Naive thymus-derived CD8-positive, alpha-beta T cell (primary cell): ENCODE results near the gene SORCS2. TPM values are rescaled to one million over a fixed set of nuclear protein-coding genes. Genes with fewer than 3 reads are reported as not detected.

Experiments used
- ATAC-seq, 2 donors: fragments of 150-1000 bp; cut with Tn5 transposase in 1 of 2; sonication (Bioruptor Pico), chemical (Tn5 transposase) in 1 of 2; 1 replicate in 1 of 2; 2 replicates in 1 of 2; pipeline ENCODE4 v1.10.0; 2021; ENCODE audit warnings: mild to moderate bottlenecking in 2 of 2, moderate library complexity in 2 of 2
- POLR2A ChIA-PET: fragments of 350-600 bp; sonication (Branson Sonifier 250); formaldehyde crosslinking; loops from one replicate; lab custom pipeline; 2021; ENCODE audit warnings: antibody characterized with exemption; lab: Charles Lee
- DNase-seq, 10 donors: peaks; one replicate each; pipeline versions ENCODE4 v3.0.0 to v3.0.0-alpha.2; 2020 to 2022
- H3K27ac Mint-ChIP-seq, 10 donors: one replicate each; pipeline ENCODE4 v1.8.0; 2020 to 2022; ENCODE audit warnings: mild to moderate bottlenecking in 10 of 10, mixed read lengths in 10 of 10, moderate library complexity in 4 of 10, inconsistent platforms in 1 of 10
- H3K27me3 Mint-ChIP-seq, 5 donors: one replicate each; pipeline ENCODE4 v1.8.0; 2021 to 2022; ENCODE audit warnings: mixed read lengths in 5 of 5
- H3K36me3 Mint-ChIP-seq, 3 donors: one replicate each; pipeline ENCODE4 v1.8.0; 2020 to 2022; ENCODE audit warnings: mixed read lengths in 3 of 3, mild to moderate bottlenecking in 2 of 3, inconsistent platforms in 1 of 3
- H3K4me1 Mint-ChIP-seq, 4 donors: one replicate each; pipeline ENCODE4 v1.8.0; 2021 to 2022; ENCODE audit warnings: mixed read lengths in 4 of 4
- H3K4me3 Mint-ChIP-seq, 10 donors: one replicate each; pipeline ENCODE4 v1.8.0; 2020 to 2022; ENCODE audit warnings: mild to moderate bottlenecking in 10 of 10, mixed read lengths in 10 of 10, moderate library complexity in 6 of 10, inconsistent platforms in 1 of 10
- H3K9me3 Mint-ChIP-seq, 9 donors: one replicate each; pipeline ENCODE4 v1.8.0; 2020 to 2022; ENCODE audit warnings: mixed read lengths in 9 of 9, mild to moderate bottlenecking in 3 of 9, inconsistent platforms in 1 of 9, moderate library complexity in 1 of 9
- polyA plus RNA-seq, 3 donors: library from polyadenylated mRNA; unstranded; fragments of 300-500 nt; fragmentation: Illumina TruSeq; gene quantifications; one replicate each; pipeline ENCODE4 v1.2.3, GENCODE V29; 2021
- total RNA-seq, 8 experiments: library from RNA in 2 of 8; stranded (reverse) in 2 of 8; gene quantifications; one replicate each; pipeline ENCODE4 v1.2.3 and lab custom pipeline; 2021 to 2026

SORCS2 gene
- total and polyA plus RNA-seq, 5 experiments from 2014 or later: not detected

GRCh38 chr4:7323872-7324650 is 131.7 kb downstream of the SORCS2 start:
- no peak for ATAC-seq
- DNase-seq: peak in 1 of 10 donors; percentile 48
- H3K4me1 Mint-ChIP-seq: peaks cover 0 to 2% (median under 1%) of the 10 kb centered on the region in 4 donors
- H3K27ac Mint-ChIP-seq: peak overlapping the region in 2 of 10 donors; percentile 44 to 85
- POLR2A ChIA-PET: no interaction called here
- peaks cover 3 to 25% (median 14%) of the 10 kb centered on the region in 9 donors for H3K9me3 Mint-ChIP-seq
- no peaks in the 10 kb centered on the region for H3K36me3 Mint-ChIP-seq
- peak overlapping the region in 1 of 10 donors; percentile 63 for H3K4me3 Mint-ChIP-seq
- peaks cover 0 to 9% (median 6%) of the 10 kb centered on the region in 5 donors for H3K27me3 Mint-ChIP-seq

- peaks cover 0 to 9% (median 6%) of the 10 kb centered on the region in 5 donors for H3K27me3 Mint-ChIP-seq
- DNase-seq (peak in 3 of 10 donors; percentile 11 to 54 (median 16)), ATAC-seq (peak in 1 of 2 donors; percentile 42)
- peak overlapping the region in 2 of 10 donors; percentile 22 to 63 for H3K4me3 Mint-ChIP-seq
- H3K9me3 Mint-ChIP-seq: peaks cover 0 to 18% (median 9%) of the 10 kb centered on the region in 9 donors
- POLR2A ChIA-PET: no interaction called here
- peaks cover 0 to 2% (median under 1%) of the 10 kb centered on the region in 4 donors for H3K4me1 Mint-ChIP-seq
- peak overlapping the region in 3 of 10 donors; percentile 44 to 85 (median 76) for H3K27ac Mint-ChIP-seq
- H3K36me3 Mint-ChIP-seq: no peaks in the 10 kb centered on the region
Measured at GRCh38 chr4:7324651-7325121, 132.3 kb downstream of the SORCS2 start.

GRCh38 chr4:7325541-7325940 is 133.2 kb downstream of the SORCS2 start:
- peaks cover 0 to 10% (median 5%) of the 10 kb centered on the region in 9 donors for H3K9me3 Mint-ChIP-seq
- H3K4me3 Mint-ChIP-seq: no peak overlapping the region
- peak in 1 of 10 donors; percentile 19 for DNase-seq
- POLR2A ChIA-PET: no interaction called here
- H3K27ac Mint-ChIP-seq: peak overlapping the region in 1 of 10 donors; percentile 40
- H3K36me3 Mint-ChIP-seq: no peaks in the 10 kb centered on the region
- ATAC-seq: no peak
- H3K4me1 Mint-ChIP-seq: peaks cover 0 to 2% (median under 1%) of the 10 kb centered on the region in 4 donors
- H3K27me3 Mint-ChIP-seq: peaks cover 0 to 9% (median 6%) of the 10 kb centered on the region in 5 donors

- Mint-ChIP-seq H3K36me3 (no peaks in the 10 kb centered on the region), H3K9me3 (peaks cover 0 to 5% (median 0%) of the 10 kb centered on the region in 9 donors), H3K27ac (no peak overlapping the region), H3K27me3 (peaks cover 0 to 9% (median 6%) of the 10 kb centered on the region in 5 donors), H3K4me1 (peaks cover 0 to 2% (median under 1%) of the 10 kb centered on the region in 4 donors), H3K4me3 (no peak overlapping the region)
- DNase-seq (peak in 1 of 10 donors; percentile 40), ATAC-seq (no peak)
- POLR2A ChIA-PET: no interaction called here
Measured at GRCh38 chr4:7326306-7326692, 134.0 kb downstream of the SORCS2 start.

GRCh38 chr4:7326693-7327340 is 134.5 kb downstream of the SORCS2 start:
- ATAC-seq: no peak
- peak in 1 of 10 donors; percentile 47 for DNase-seq
- no peaks in the 10 kb centered on the region for H3K36me3 Mint-ChIP-seq
- peaks cover 0 to 5% (median 0%) of the 10 kb centered on the region in 9 donors for H3K9me3 Mint-ChIP-seq
- POLR2A ChIA-PET: no interaction called here
- H3K27me3 Mint-ChIP-seq: peaks cover 0 to 9% (median 6%) of the 10 kb centered on the region in 5 donors
- no peak overlapping the region for H3K4me3 Mint-ChIP-seq
- H3K27ac Mint-ChIP-seq: no peak overlapping the region
- H3K4me1 Mint-ChIP-seq: peaks cover 0 to 2% (median under 1%) of the 10 kb centered on the region in 4 donors

GRCh38 chr4:7327341-7327885 is 135.1 kb downstream of the SORCS2 start:
- Mint-ChIP-seq H3K9me3 (peaks cover 0 to 5% (median 0%) of the 10 kb centered on the region in 9 donors), H3K27ac (no peak overlapping the region), H3K4me1 (peaks cover 0 to 2% (median under 1%) of the 10 kb centered on the region in 4 donors), H3K36me3 (no peaks in the 10 kb centered on the region), H3K4me3 (no peak overlapping the region), H3K27me3 (peaks cover 0 to 9% (median 6%) of the 10 kb centered on the region in 5 donors)
- ATAC-seq: no peak
- POLR2A ChIA-PET: no interaction called here
- peak in 1 of 10 donors; percentile 50 for DNase-seq

GRCh38 chr4:7328162-7328912 is 136.0 kb downstream of the SORCS2 start:
- ATAC-seq (no peak), DNase-seq (no peak)
- no peaks in the 10 kb centered on the region for H3K9me3 Mint-ChIP-seq
- H3K27ac Mint-ChIP-seq: no peak overlapping the region
- no peaks in the 10 kb centered on the region for H3K36me3 Mint-ChIP-seq
- H3K4me3 Mint-ChIP-seq: no peak overlapping the region
- H3K27me3 Mint-ChIP-seq: peaks cover 0 to 9% (median 6%) of the 10 kb centered on the region in 5 donors
- POLR2A ChIA-PET: no interaction called here
- H3K4me1 Mint-ChIP-seq: peaks cover 0 to 2% (median under 1%) of the 10 kb centered on the region in 4 donors

GRCh38 chr4:7328913-7329638 is 136.7 kb downstream of the SORCS2 start:
- H3K4me3 Mint-ChIP-seq: no peak overlapping the region
- H3K4me1 Mint-ChIP-seq: peaks cover 0 to 2% (median under 1%) of the 10 kb centered on the region in 4 donors
- H3K27me3 Mint-ChIP-seq: peaks cover 0 to 9% (median 5%) of the 10 kb centered on the region in 5 donors
- no peak overlapping the region for H3K27ac Mint-ChIP-seq
- no peak for ATAC-seq
- POLR2A ChIA-PET: no interaction called here
- H3K36me3 Mint-ChIP-seq: no peaks in the 10 kb centered on the region
- H3K9me3 Mint-ChIP-seq: no peaks in the 10 kb centered on the region
- peak in 1 of 10 donors; percentile 61 for DNase-seq

- no peak overlapping the region for H3K27ac Mint-ChIP-seq
- ATAC-seq (no peak), DNase-seq (peak in 1 of 10 donors; percentile 21)
- no peak overlapping the region for H3K4me3 Mint-ChIP-seq
- peaks cover 0 to 9% (median 3%) of the 10 kb centered on the region in 5 donors for H3K27me3 Mint-ChIP-seq
- peaks cover 0 to 3% (median 2%) of the 10 kb centered on the region in 4 donors for H3K4me1 Mint-ChIP-seq
- no peaks in the 10 kb centered on the region for H3K9me3 Mint-ChIP-seq
- POLR2A ChIA-PET: no interaction called here
- no peaks in the 10 kb centered on the region for H3K36me3 Mint-ChIP-seq
Measured at GRCh38 chr4:7330031-7330596, 137.8 kb downstream of the SORCS2 start.

GRCh38 chr4:7330811-7331681 is 138.7 kb downstream of the SORCS2 start:
- Mint-ChIP-seq H3K4me1 (peaks cover 0 to 3% (median 0%) of the 10 kb centered on the region in 4 donors), H3K27me3 (peaks cover 0 to 9% (median 0%) of the 10 kb centered on the region in 5 donors), H3K27ac (no peak overlapping the region), H3K36me3 (no peaks in the 10 kb centered on the region), H3K4me3 (no peak overlapping the region), H3K9me3 (no peaks in the 10 kb centered on the region)
- DNase-seq: peak in 1 of 10 donors; percentile 50
- ATAC-seq: no peak
- POLR2A ChIA-PET: no interaction called here

GRCh38 chr4:7331682-7332000 is 139.3 kb downstream of the SORCS2 start:
- no peak overlapping the region for H3K4me3 Mint-ChIP-seq
- peaks cover 0 to 9% (median 0%) of the 10 kb centered on the region in 5 donors for H3K27me3 Mint-ChIP-seq
- no peaks in the 10 kb centered on the region for H3K36me3 Mint-ChIP-seq
- POLR2A ChIA-PET: no interaction called here
- ATAC-seq (no peak), DNase-seq (no peak)
- no peak overlapping the region for H3K27ac Mint-ChIP-seq
- H3K9me3 Mint-ChIP-seq: no peaks in the 10 kb centered on the region
- peaks cover 0 to 3% (median 0%) of the 10 kb centered on the region in 4 donors for H3K4me1 Mint-ChIP-seq
